Neuronal stem cell (in vitro differentiated cells): ENCODE measurements around the gene H3-3A.
A peak's percentile ranks its signal among the peaks of the same experiment; 100 is the strongest.

Experiments used
- DNase-seq: peaks from one replicate; pipeline ENCODE4 v3.0.0-alpha.2; 2013; ENCODE audit warnings: low spot score
- H2AFZ ChIP-seq: one replicate; pipeline ENCODE4 v1.6.1; 2013; ENCODE audit warnings: mild to moderate bottlenecking, low read length, inconsistent platforms
- H2AK5ac ChIP-seq: 2 replicates; pipeline ENCODE4 v1.6.1; 2013; ENCODE audit warnings: low read depth, mild to moderate bottlenecking, inconsistent platforms, low read length, moderate library complexity, mixed read lengths
- H2BK120ac ChIP-seq: 2 replicates; pipeline ENCODE4 v1.6.1; 2013; ENCODE audit warnings: low read depth, mild to moderate bottlenecking, inconsistent platforms, low read length, moderate library complexity, mixed read lengths
- H2BK12ac ChIP-seq: one replicate; pipeline ENCODE4 v1.6.1; 2013; ENCODE audit warnings: low read length, inconsistent platforms
- H2BK15ac ChIP-seq: 2 replicates; pipeline ENCODE4 v1.6.1; 2013; ENCODE audit warnings: mild to moderate bottlenecking, low read length, inconsistent platforms, mixed read lengths
- H2BK5ac ChIP-seq: one replicate; pipeline ENCODE4 v1.6.1; 2013; ENCODE audit warnings: inconsistent platforms, mild to moderate bottlenecking, low read length, moderate library complexity
- H3K14ac ChIP-seq: one replicate; pipeline ENCODE4 v1.6.1; 2013; ENCODE audit warnings: low read length, inconsistent platforms
- H3K18ac ChIP-seq: 2 replicates; pipeline ENCODE4 v1.6.1; 2013; ENCODE audit warnings: low read length, inconsistent platforms
- H3K23ac ChIP-seq: 2 replicates; pipeline ENCODE4 v1.6.1; 2013; ENCODE audit warnings: low read depth, mild to moderate bottlenecking, mixed read lengths, low read length, inconsistent platforms; ENCODE audit not compliant: poor library complexity
- H3K27ac ChIP-seq: replicated peaks from 3 replicates; pipeline ENCODE4 v1.5.1; 2013; ENCODE audit warnings: low read length, inconsistent platforms
- H3K27me3 ChIP-seq, 3 experiments: 2 replicates each; pipeline ENCODE4 v1.6.1; 2013; ENCODE audit warnings: low read length in 3 of 3, mild to moderate bottlenecking in 2 of 3, inconsistent platforms in 1 of 3, low read depth in 1 of 3, mixed read lengths in 1 of 3, moderate library complexity in 1 of 3; ENCODE audit not compliant: control insufficient read depth in 3 of 3, insufficient read depth in 3 of 3
- H3K36me3 ChIP-seq, 2 donors: replicated peaks in 1 of 2; 2 replicates each; pipeline ENCODE4 v1.6.1; 2013; ENCODE audit warnings: low read length in 2 of 2; ENCODE audit not compliant: control insufficient read depth in 2 of 2, insufficient read depth in 2 of 2
- H3K4ac ChIP-seq: 2 replicates; pipeline ENCODE4 v1.6.1; 2013; ENCODE audit warnings: inconsistent platforms, mild to moderate bottlenecking, low read length, moderate library complexity
- H3K4me1 ChIP-seq, 2 donors: 1 replicate in 1 of 2; 2 replicates in 1 of 2; pipeline ENCODE4 v1.6.1; 2013; ENCODE audit warnings: low read length in 2 of 2, low read depth in 1 of 2; ENCODE audit not compliant: control insufficient read depth in 2 of 2, insufficient read depth in 1 of 2
- H3K4me2 ChIP-seq: one replicate; pipeline ENCODE4 v1.6.1; 2013; ENCODE audit warnings: mild to moderate bottlenecking, low read length, inconsistent platforms; ENCODE audit not compliant: insufficient read depth, poor library complexity, severe bottlenecking
- H3K4me3 ChIP-seq, 2 donors: 2 replicates each; pipeline ENCODE4 v1.5.1; 2013; ENCODE audit warnings: low read length in 2 of 2, mild to moderate bottlenecking in 2 of 2, inconsistent platforms in 1 of 2, moderate library complexity in 1 of 2
- H3K79me1 ChIP-seq: one replicate; pipeline ENCODE4 v1.6.1; 2013; ENCODE audit warnings: low read depth, mild to moderate bottlenecking, inconsistent platforms, low read length, moderate library complexity
- H3K9ac ChIP-seq: one replicate; pipeline ENCODE4 v1.6.1; 2013; ENCODE audit warnings: mild to moderate bottlenecking, low read depth, low read length, inconsistent platforms; ENCODE audit not compliant: poor library complexity
- H3K9me3 ChIP-seq, 2 donors: replicated peaks in 1 of 2; 2 replicates each; pipeline versions ENCODE3 to v1.6.1; 2013; ENCODE audit warnings: low read length in 2 of 2, mild to moderate bottlenecking in 2 of 2, inconsistent platforms in 1 of 2, low read depth in 1 of 2, mixed read lengths in 1 of 2, moderate library complexity in 1 of 2; ENCODE audit not compliant: control insufficient read depth in 2 of 2, insufficient read depth in 1 of 2
- H4K8ac ChIP-seq: one replicate; pipeline ENCODE4 v1.6.1; 2013; ENCODE audit warnings: low read depth, mild to moderate bottlenecking, inconsistent platforms, low read length, moderate library complexity
- H4K91ac ChIP-seq: one replicate; pipeline ENCODE4 v1.6.1; 2013; ENCODE audit warnings: low read length, low read depth, mild to moderate bottlenecking, inconsistent platforms; ENCODE audit not compliant: poor library complexity
- WGBS, 2 donors: extraction: QIAGEN DNeasy Blood & Tissue Kit; methylation state at CpG; one replicate each; pipeline ENCODE4 v1.1.7; 2013; ENCODE audit warnings: missing lambda C conversion rate in 2 of 2, mixed read lengths in 1 of 2; ENCODE audit not compliant: insufficient read length in 2 of 2, insufficient replicate concordance in 1 of 2; ENCODE audit errors: extremely low coverage in 2 of 2; 5-methylcytosine and 5-hydroxymethylcytosine counted together

Gene H3-3A

DNA sequence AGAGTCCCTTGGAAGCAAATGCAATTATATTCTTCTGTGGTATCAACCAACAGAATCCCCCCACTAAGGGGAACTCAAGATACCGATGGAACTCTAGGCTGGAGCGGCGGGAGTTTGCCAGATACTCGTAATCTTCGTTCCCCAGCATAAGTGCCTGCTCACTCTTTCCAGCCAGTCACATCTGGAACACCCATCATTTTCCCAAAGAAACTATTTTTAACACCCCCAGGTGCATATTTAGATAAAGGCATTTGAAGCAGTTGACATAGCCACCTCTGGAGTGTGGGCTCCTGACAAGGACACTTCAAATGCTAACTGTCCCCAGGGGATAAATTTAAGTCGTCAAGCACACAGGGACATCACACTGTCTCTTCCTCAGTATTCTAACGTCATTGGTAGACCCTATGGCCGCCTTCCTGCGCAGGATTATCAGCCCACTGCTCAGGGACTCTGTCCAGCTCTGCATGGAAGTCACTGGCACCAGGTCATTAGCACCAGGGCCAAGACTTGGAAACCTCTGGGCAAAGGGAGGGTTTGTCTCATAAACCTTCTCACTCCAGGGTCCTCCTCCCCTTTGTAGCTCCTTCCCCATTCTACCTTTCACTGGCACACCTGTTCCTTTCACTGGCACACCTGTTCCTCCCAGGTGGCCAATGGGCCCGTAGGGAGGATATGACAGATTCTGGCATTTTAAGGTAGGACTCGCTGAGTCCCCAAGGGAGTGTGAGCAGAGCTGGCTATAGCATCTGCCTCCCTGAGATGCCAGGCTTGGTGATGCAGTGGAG is 48.8 kb downstream of the H3-3A start:
- H3K4me2 ChIP-seq, result peak overlapping the region; percentile 89
- no peaks in the 10 kb centered on the region for H3K36me3 ChIP-seq
- H3K9me3 ChIP-seq, result no peaks in the 10 kb centered on the region
- DNase-seq, result no peak
- H3K18ac ChIP-seq, result no peak overlapping the region
- no peak overlapping the region for H4K8ac ChIP-seq
- no peak overlapping the region for H2BK5ac ChIP-seq
- H4K91ac ChIP-seq, result no peak overlapping the region
- H2AK5ac ChIP-seq, result no peak overlapping the region
- no peak overlapping the region for H2BK15ac ChIP-seq
- peaks cover 0 to 8% (median 0%) of the 10 kb centered on the region in 3 experiments for H3K27me3 ChIP-seq
- H3K79me1 ChIP-seq, result no peaks in the 10 kb centered on the region
- H3K4me3 ChIP-seq, result peak overlapping the region; percentile 71 to 84
- H3K27ac ChIP-seq, result no peak overlapping the region
- H3K9ac ChIP-seq, result no peak overlapping the region
- no CpG with 5 or more reads among the region's 11 CpGs for WGBS, 2 donors
- peak overlapping the region; percentile 95 for H2AFZ ChIP-seq
- H3K23ac ChIP-seq, result no peak overlapping the region
- no peak overlapping the region for H3K14ac ChIP-seq
- H3K4me1 ChIP-seq, result peaks cover 10 to 18% of the 10 kb centered on the region in 2 donors
- no peak overlapping the region for H3K4ac ChIP-seq
- H2BK12ac ChIP-seq, result no peak overlapping the region
- H2BK120ac ChIP-seq, result no peak overlapping the region

DNA sequence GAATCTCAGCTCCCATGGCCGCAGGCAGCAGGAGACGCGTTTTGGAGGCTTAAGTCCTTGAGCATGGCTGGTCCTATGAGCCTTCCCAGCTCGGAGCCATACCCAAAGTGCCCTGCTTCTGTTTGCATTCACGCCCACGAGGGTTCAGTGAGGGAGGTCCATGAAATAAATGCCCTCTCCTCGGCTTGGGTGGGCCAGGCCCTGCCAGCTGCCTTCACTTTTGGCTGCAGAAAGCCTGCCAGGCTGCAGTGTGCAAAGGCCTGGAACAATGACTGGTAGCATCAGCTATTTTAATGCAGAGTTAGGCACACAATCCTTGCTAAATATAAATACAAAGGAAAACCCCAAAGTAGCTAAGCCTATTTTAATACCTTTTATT is 49.4 kb downstream of the H3-3A start:
- Histone ChIP-seq H4K91ac (no peak overlapping the region), H3K23ac (no peak overlapping the region), H3K14ac (no peak overlapping the region), H4K8ac (no peak overlapping the region), H3K18ac (no peak overlapping the region), H2BK5ac (no peak overlapping the region), H3K4me3 (peak overlapping the region in 1 of 2 donors; percentile 71), H3K4me2 (no peak overlapping the region), H2AK5ac (no peak overlapping the region), H3K27ac (no peak overlapping the region), H2BK120ac (no peak overlapping the region), H3K36me3 (no peaks in the 10 kb centered on the region), H3K27me3 (peaks cover 0 to 8% (median 0%) of the 10 kb centered on the region in 3 experiments), H2BK12ac (no peak overlapping the region), H3K79me1 (no peaks in the 10 kb centered on the region), H3K4me1 (peaks cover 10 to 18% of the 10 kb centered on the region in 2 donors), H2BK15ac (no peak overlapping the region), H3K9me3 (no peaks in the 10 kb centered on the region), H3K9ac (no peak overlapping the region), H2AFZ (no peak overlapping the region), H3K4ac (no peak overlapping the region)
- no peak for DNase-seq
- WGBS, 2 donors, result no CpG with 5 or more reads among the region's 7 CpGs

DNA sequence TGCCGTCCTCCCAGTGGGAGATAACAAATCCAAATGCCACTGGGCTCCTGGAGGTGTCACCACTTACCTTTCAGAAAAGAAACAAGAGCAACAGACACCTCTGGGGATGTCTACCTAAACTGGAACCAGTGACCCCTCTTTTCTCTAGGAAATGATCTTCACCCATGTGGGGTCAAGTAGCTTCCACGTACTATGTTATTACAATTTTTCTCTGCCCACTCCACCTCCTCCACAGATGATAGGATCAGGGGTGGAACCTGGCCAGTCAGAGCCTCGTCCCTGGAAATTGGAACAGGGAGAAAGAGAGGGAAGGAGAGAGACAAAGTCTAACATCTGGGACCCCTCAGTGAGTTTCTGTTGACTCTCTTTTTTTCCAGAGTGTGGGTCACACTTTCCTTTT is 50.1 kb downstream of the H3-3A start:
- Histone ChIP-seq H3K23ac (no peak overlapping the region), H4K8ac (no peak overlapping the region), H3K18ac (no peak overlapping the region), H3K4me2 (no peak overlapping the region), H3K27ac (no peak overlapping the region), H3K4ac (no peak overlapping the region), H3K14ac (no peak overlapping the region), H3K4me3 (no peak overlapping the region), H2BK15ac (no peak overlapping the region), H3K79me1 (no peaks in the 10 kb centered on the region), H3K27me3 (peaks cover 0 to 8% (median 0%) of the 10 kb centered on the region in 3 experiments), H3K9ac (no peak overlapping the region), H2AFZ (no peak overlapping the region), H4K91ac (no peak overlapping the region), H3K9me3 (no peaks in the 10 kb centered on the region), H2BK120ac (peak overlapping the region; percentile 52), H3K36me3 (no peaks in the 10 kb centered on the region), H3K4me1 (peaks cover 10 to 18% of the 10 kb centered on the region in 2 donors), H2BK12ac (no peak overlapping the region), H2AK5ac (no peak overlapping the region), H2BK5ac (no peak overlapping the region)
- DNase-seq, result no peak
- WGBS, 2 donors, result no CpG with 5 or more reads among the region's 3 CpGs

DNA sequence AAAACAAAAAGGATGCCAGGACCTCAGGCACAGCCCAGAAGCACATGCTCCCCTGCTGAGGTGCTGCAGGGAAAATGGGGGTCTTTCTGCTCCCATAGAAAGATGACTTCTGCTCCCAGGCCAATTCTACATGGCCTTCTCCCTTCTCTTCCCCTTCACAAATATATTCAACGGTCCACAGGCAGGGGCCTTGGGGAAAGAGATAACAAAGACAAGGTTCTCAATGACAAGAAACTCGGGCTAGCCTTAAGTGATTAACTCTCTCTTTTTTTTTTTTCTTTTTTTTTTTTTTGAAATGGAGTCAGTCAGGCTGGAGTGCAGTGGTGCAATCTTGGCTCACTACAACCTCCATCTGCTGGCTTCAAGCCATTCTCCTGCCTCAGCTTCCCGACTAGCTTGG is 54.2 kb downstream of the H3-3A start:
- Histone ChIP-seq H4K91ac (no peak overlapping the region), H2BK12ac (no peak overlapping the region), H2AFZ (no peak overlapping the region), H3K9me3 (no peaks in the 10 kb centered on the region), H2AK5ac (no peak overlapping the region), H3K4me1 (peaks cover 10 to 14% of the 10 kb centered on the region in 2 donors), H3K23ac (no peak overlapping the region), H3K4ac (no peak overlapping the region), H3K4me2 (no peak overlapping the region), H3K4me3 (no peak overlapping the region), H3K9ac (no peak overlapping the region), H3K79me1 (no peaks in the 10 kb centered on the region), H3K27ac (no peak overlapping the region), H2BK15ac (no peak overlapping the region), H3K36me3 (no peaks in the 10 kb centered on the region), H3K18ac (no peak overlapping the region), H2BK120ac (no peak overlapping the region), H4K8ac (no peak overlapping the region), H3K27me3 (peaks cover 0 to 16% (median 10%) of the 10 kb centered on the region in 3 experiments), H3K14ac (no peak overlapping the region), H2BK5ac (no peak overlapping the region)
- DNase-seq, result no peak
- no CpG with 5 or more reads among the region's 3 CpGs for WGBS, 2 donors
